HG02852 (cell line): ENCODE results near the gene RPLP2.

ENCODE experiments used
- ATAC-seq: cut with Tn5 transposase; IDR thresholded peaks from one replicate; pipeline ENCODE4 v1.9.1; 2021; ENCODE audit warnings: mild to moderate bottlenecking, moderate library complexity; ENCODE audit not compliant: unreplicated experiment

RPLP2 gene

DNA sequence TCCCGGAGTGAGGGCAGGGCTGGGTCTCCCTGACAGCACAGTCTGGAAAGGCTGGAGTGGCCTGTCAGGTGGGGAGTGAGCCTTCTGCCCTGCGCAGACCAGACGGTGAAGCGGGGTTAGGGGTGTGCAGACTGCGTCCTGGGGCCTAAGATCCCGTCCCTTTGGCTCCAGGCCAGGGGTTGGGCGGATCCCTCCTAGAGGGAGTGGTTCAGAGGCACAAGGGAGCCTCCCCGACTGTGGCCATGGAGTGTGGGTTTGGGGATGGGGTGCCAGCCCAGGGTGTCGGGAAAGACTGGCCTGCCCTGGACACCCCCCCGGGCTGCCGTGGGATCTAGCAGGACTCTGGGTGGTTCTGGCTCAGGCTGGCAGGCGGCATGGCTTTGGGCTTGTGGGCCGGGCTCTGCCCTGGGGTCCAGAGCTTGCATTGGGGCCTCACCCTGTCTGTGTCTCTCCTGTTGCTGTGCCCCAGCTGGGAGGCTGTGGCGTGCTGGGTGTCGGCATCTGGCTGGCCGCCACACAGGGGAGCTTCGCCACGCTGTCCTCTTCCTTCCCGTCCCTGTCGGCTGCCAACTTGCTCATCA is 52.4 kb downstream of the RPLP2 start:
- ATAC-seq: no peak
